ENCODE results near the gene SLFN11. TPM values are rescaled to one million over a fixed set of nuclear protein-coding genes. Genes with fewer than 3 reads are reported as not detected.
"Not testable (repeated sequence)": the region's sequence is repeated elsewhere in the genome, so short reads cannot be mapped to it uniquely, and the experiment has no call there.

The SLFN11 gene
- total and polyA plus RNA-seq, 2 experiments from 2014 or later: not detected

DNA sequence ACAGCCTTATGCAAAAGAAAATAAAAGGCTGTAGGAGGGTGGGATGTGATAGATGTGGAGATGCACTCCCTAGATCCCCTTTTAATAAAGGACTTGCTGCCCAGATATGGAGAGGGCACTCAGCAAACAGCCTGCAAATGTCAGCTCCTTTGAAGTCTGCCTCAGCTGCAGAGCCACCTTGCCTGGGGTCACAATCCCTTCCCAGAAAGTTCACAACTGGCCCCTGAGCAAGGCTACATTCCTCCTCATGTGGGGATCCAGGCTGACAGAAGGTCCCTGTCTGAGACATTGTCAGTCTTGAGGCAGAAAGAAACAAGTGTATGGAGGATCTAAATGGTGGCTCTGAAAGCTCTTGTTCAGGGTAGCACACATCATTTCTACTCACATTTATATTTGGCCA, 36.1 kb downstream of the SLFN11 start:
- peaks cover 9% of the 10 kb centered on the region for H3K27me3 ChIP-seq (ENCODE audit: insufficient read depth)
- H3K79me2 ChIP-seq (replicated peaks; ENCODE audit: insufficient read depth): no peaks in the 10 kb centered on the region
- Mint-ChIP-seq H3K4me3 (no peak overlapping the region), H3K27me3 (ENCODE audit: insufficient read depth, low read depth, poor library complexity) (peaks cover 2% of the 10 kb centered on the region), H3K27ac (no peak overlapping the region), H3K4me1 (peaks cover 2% of the 10 kb centered on the region; the same call in 1 of the 3 replicates), H3K9me3 (peaks cover 16% of the 10 kb centered on the region), H3K36me3 (ENCODE audit: low read depth) (peaks cover 5% of the 10 kb centered on the region; the same call in 2 of the 3 replicates)
- no peak overlapping the region for H3K4me2 ChIP-seq
- no peak overlapping the region for H3K27ac ChIP-seq (ENCODE audit: low read depth)
- H3K4me1 ChIP-seq (ENCODE audit: insufficient read depth): no peaks in the 10 kb centered on the region
- H2AFZ ChIP-seq: no peak overlapping the region
- no peaks in the 10 kb centered on the region for H3K9me2 ChIP-seq (ENCODE audit: insufficient read depth)
- H3F3A ChIP-seq (replicated peaks; ENCODE audit: low read depth): no peaks in the 10 kb centered on the region
- no peak for ATAC-seq
- no peak overlapping the region for H3K4me3 ChIP-seq
- TF ChIP-seq STAT1 (IDR thresholded peaks at IDR 0.05; ENCODE audit: unreplicated experiment) (no peak), NANOG (IDR thresholded peaks at IDR 0.05; ENCODE audit: borderline replicate concordance) (no peak), ZNF114 (CRISPR knock-in tag; IDR thresholded peaks at IDR 0.05) (no peak), EZH2 (IDR thresholded peaks at IDR 0.05; ENCODE audit: low read depth, unreplicated experiment) (no peak), CREB1 (CRISPR knock-in tag; IDR thresholded peaks at IDR 0.05; ENCODE audit: low read depth) (no peak), EZH2phosphoT487 (IDR thresholded peaks at IDR 0.05; ENCODE audit: unreplicated experiment) (no peak), POLR2AphosphoS5 (IDR thresholded peaks at IDR 0.05; ENCODE audit: low read depth) (no peak), ZNF331 (CRISPR knock-in tag; IDR thresholded peaks at IDR 0.05; ENCODE audit: low read depth) (no peak)
- TF ChIP-seq, protein P1, sequence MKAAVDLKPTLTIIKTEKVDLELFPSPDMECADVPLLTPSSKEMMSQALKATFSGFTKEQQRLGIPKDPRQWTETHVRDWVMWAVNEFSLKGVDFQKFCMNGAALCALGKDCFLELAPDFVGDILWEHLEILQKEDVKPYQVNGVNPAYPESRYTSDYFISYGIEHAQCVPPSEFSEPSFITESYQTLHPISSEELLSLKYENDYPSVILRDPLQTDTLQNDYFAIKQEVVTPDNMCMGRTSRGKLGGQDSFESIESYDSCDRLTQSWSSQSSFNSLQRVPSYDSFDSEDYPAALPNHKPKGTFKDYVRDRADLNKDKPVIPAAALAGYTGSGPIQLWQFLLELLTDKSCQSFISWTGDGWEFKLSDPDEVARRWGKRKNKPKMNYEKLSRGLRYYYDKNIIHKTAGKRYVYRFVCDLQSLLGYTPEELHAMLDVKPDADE (IDR thresholded peaks at IDR 0.05): no peak
- no peak for DNase-seq (ENCODE audit: low spot score)
- no peaks in the 10 kb centered on the region for H4K20me1 ChIP-seq (replicated peaks; ENCODE audit: insufficient read depth)
- no peaks in the 10 kb centered on the region for H3K36me3 ChIP-seq (ENCODE audit: insufficient read depth)

DNA sequence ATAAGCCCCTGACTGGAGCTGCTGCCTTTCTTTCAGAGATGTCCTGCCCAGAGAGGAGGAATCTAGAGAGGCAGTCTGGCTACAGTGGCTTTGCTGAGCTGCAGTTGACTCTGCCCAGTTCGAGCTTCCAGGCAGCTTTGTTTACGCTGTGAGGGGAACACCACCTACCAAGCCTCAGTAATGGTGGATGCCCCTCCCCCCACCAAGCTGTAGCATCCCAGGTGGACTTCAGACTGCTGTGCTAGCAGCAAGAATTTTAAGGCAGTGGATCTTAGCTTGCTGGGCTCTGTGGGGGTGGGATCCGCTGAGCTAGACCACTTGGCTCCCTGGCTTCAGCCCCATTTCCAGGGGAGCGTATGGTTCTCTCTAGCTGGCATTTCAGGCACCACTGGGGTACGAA, 39.8 kb downstream of the SLFN11 start:
- H3K4me2 ChIP-seq; H3K36me3 ChIP-seq (ENCODE audit: insufficient read depth); H3F3A ChIP-seq (replicated peaks; ENCODE audit: low read depth); H3K79me2 ChIP-seq (replicated peaks; ENCODE audit: insufficient read depth); H3K36me3 Mint-ChIP-seq (ENCODE audit: low read depth); H3K4me3 Mint-ChIP-seq; H3K9me2 ChIP-seq (ENCODE audit: insufficient read depth); H3K27ac ChIP-seq (ENCODE audit: low read depth); H3K27me3 Mint-ChIP-seq (ENCODE audit: insufficient read depth, low read depth, poor library complexity); H3K9me3 Mint-ChIP-seq; H3K27me3 ChIP-seq (ENCODE audit: insufficient read depth); H3K27ac Mint-ChIP-seq; H4K20me1 ChIP-seq (replicated peaks; ENCODE audit: insufficient read depth); H3K4me3 ChIP-seq; H3K4me1 Mint-ChIP-seq; H3K4me1 ChIP-seq (ENCODE audit: insufficient read depth): not testable (repeated sequence)
- DNase-seq (ENCODE audit: low spot score): peak; percentile 21
- peak; percentile 40; the same call in 2 of the 3 replicates for ATAC-seq
- H2AFZ ChIP-seq: peak overlapping the region; percentile 59; the same call in 1 of the 2 replicates

DNA sequence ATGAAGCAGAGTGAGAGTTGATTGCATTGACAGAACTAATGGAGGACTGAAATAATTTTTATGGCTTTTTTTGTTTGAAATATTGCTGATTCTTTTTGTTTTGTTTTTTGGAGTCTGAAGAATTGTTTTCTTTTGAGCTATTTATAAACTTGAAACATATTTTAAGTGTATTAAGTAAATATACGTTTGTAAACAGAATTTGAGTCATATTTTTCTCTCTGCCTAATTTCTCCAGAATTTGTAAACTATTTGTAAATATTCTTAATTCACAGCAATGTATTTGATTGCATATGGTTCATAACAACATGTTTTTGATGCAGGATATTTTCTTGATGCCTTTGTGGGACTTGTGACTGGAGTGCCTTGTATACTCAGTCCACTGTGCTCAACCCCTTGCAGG, 50.7 kb downstream of the SLFN11 start:
- H3K9me3 Mint-ChIP-seq: peaks cover 38% of the 10 kb centered on the region
- TF ChIP-seq ZNF331 (CRISPR knock-in tag; IDR thresholded peaks at IDR 0.05; ENCODE audit: low read depth): no peak
- TF ChIP-seq ZNF114 (CRISPR knock-in tag; IDR thresholded peaks at IDR 0.05): no peak
- TF ChIP-seq, protein P2, sequence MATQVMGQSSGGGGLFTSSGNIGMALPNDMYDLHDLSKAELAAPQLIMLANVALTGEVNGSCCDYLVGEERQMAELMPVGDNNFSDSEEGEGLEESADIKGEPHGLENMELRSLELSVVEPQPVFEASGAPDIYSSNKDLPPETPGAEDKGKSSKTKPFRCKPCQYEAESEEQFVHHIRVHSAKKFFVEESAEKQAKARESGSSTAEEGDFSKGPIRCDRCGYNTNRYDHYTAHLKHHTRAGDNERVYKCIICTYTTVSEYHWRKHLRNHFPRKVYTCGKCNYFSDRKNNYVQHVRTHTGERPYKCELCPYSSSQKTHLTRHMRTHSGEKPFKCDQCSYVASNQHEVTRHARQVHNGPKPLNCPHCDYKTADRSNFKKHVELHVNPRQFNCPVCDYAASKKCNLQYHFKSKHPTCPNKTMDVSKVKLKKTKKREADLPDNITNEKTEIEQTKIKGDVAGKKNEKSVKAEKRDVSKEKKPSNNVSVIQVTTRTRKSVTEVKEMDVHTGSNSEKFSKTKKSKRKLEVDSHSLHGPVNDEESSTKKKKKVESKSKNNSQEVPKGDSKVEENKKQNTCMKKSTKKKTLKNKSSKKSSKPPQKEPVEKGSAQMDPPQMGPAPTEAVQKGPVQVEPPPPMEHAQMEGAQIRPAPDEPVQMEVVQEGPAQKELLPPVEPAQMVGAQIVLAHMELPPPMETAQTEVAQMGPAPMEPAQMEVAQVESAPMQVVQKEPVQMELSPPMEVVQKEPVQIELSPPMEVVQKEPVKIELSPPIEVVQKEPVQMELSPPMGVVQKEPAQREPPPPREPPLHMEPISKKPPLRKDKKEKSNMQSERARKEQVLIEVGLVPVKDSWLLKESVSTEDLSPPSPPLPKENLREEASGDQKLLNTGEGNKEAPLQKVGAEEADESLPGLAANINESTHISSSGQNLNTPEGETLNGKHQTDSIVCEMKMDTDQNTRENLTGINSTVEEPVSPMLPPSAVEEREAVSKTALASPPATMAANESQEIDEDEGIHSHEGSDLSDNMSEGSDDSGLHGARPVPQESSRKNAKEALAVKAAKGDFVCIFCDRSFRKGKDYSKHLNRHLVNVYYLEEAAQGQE (IDR thresholded peaks at IDR 0.05; ENCODE audit: unreplicated experiment): no peak
- TF ChIP-seq, protein P3, sequence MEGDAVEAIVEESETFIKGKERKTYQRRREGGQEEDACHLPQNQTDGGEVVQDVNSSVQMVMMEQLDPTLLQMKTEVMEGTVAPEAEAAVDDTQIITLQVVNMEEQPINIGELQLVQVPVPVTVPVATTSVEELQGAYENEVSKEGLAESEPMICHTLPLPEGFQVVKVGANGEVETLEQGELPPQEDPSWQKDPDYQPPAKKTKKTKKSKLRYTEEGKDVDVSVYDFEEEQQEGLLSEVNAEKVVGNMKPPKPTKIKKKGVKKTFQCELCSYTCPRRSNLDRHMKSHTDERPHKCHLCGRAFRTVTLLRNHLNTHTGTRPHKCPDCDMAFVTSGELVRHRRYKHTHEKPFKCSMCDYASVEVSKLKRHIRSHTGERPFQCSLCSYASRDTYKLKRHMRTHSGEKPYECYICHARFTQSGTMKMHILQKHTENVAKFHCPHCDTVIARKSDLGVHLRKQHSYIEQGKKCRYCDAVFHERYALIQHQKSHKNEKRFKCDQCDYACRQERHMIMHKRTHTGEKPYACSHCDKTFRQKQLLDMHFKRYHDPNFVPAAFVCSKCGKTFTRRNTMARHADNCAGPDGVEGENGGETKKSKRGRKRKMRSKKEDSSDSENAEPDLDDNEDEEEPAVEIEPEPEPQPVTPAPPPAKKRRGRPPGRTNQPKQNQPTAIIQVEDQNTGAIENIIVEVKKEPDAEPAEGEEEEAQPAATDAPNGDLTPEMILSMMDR (conservative IDR thresholded peaks at IDR 0.05; ENCODE audit: low read depth in 2 of 2): no peak
- no peak for TF ChIP-seq JUNB (IDR thresholded peaks at IDR 0.05; ENCODE audit: unreplicated experiment)
- TF ChIP-seq, protein P1 (IDR thresholded peaks at IDR 0.05): no peak
- TF ChIP-seq NANOG (IDR thresholded peaks at IDR 0.05; ENCODE audit: borderline replicate concordance): no peak
- no peak for TF ChIP-seq POLR2AphosphoS5 (IDR thresholded peaks at IDR 0.05; ENCODE audit: low read depth)
- no peak for TF ChIP-seq STAT1 (IDR thresholded peaks at IDR 0.05; ENCODE audit: unreplicated experiment)
- no peak for TF ChIP-seq CREB1 (CRISPR knock-in tag; IDR thresholded peaks at IDR 0.05; ENCODE audit: low read depth)
- TF ChIP-seq EZH2phosphoT487 (IDR thresholded peaks at IDR 0.05; ENCODE audit: unreplicated experiment): no peak

More for the DNA sequence above, 50.7 kb downstream of the SLFN11 start:
- Histone ChIP-seq H3K79me2 (replicated peaks; ENCODE audit: insufficient read depth) (no peaks in the 10 kb centered on the region), H3K4me3 (no peak overlapping the region), H3K27ac (ENCODE audit: low read depth) (no peak overlapping the region), H3K36me3 (ENCODE audit: insufficient read depth) (no peaks in the 10 kb centered on the region), H3F3A (replicated peaks; ENCODE audit: low read depth) (no peaks in the 10 kb centered on the region), H3K9me2 (ENCODE audit: insufficient read depth) (0 out of 2 replicates have a peak, but pooled peaks cover 6% of the 10 kb centered on the region), H3K4me1 (ENCODE audit: insufficient read depth) (no peaks in the 10 kb centered on the region), H4K20me1 (replicated peaks; ENCODE audit: insufficient read depth) (no peaks in the 10 kb centered on the region), H3K27me3 (ENCODE audit: insufficient read depth) (no peaks in the 10 kb centered on the region), H2AFZ (no peak overlapping the region), H3K4me2 (no peak overlapping the region)
- H3K27me3 Mint-ChIP-seq (ENCODE audit: insufficient read depth, low read depth, poor library complexity): no peaks in the 10 kb centered on the region
- no peak overlapping the region for H3K27ac Mint-ChIP-seq
- DNase-seq (ENCODE audit: low spot score) (no peak), ATAC-seq (no peak)
- H3K4me3 Mint-ChIP-seq: no peak overlapping the region
- no peaks in the 10 kb centered on the region for H3K4me1 Mint-ChIP-seq
- H3K36me3 Mint-ChIP-seq (ENCODE audit: low read depth): peaks cover 7% of the 10 kb centered on the region; the same call in 2 of the 3 replicates

Data from GM23338 (cell line).